PFSK-1 (cell line): ENCODE measurements around the gene BCL2.

Source experiments
- POLR2AphosphoS5 ChIP-seq: IDR thresholded peaks from 2 replicates; pipeline ENCODE4 v1.6.1; 2012; ENCODE audit warnings: low read depth, mild to moderate bottlenecking, control low read depth, low read length, moderate library complexity
- TAF1 ChIP-seq: IDR thresholded peaks from 2 replicates; pipeline ENCODE4 v1.6.1; 2012; ENCODE audit warnings: low read length, control low read depth, borderline replicate concordance; ENCODE audit not compliant: insufficient read depth

- no peak for TF ChIP-seq POLR2AphosphoS5
- no peak for TF ChIP-seq TAF1
Measured at GRCh38 chr18:63177919-63178821, 141.4 kb downstream of the BCL2 start.
